ENCODE results near the gene TKTL1.
A peak's percentile ranks its signal among the peaks of the same experiment; 100 is the strongest.

The TKTL1 gene

DNA sequence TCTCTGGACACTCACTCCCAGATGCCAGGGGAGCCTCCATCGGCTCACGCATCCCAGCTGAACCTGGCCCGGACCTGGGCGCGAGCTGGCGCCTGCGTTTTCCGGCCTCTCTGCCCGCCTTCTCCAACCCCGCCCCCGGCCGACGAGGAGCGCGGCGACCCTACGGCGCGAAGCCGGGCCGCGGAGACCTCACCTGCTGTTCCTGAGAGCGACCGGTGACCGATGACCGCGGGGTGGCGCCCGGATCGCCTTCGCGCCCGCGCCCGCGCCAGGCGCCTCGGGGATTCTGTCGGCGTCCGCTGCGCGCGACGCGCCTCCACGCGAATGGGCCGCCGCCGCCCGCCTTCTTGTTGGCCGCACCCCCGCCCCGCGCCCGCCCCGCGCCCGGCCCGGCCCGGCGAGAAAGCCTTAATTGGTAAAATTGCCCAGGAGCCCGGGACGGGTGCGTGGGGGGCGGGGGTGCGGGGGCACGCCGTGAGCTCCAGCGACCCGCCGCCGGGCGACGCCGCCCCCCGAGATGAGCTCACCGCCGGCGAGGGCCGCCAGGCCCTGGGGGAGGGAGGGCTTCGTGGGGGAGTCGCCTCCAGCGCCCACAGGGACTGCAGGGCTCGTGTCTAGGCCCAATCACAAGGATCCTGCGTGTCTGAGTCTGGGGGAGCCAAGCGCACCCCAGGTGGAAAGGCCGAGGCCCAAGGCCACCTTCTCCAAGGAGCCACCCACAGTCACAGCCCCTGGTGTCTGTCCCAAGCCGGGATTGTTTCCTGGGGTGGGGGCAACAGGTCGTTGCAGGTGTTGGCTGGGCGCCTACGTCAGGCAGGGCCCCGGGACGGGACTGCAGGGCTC lies 78.9 kb downstream of the TKTL1 start, which contains the start of gene FLNA:
Gene FLNA, minus strand, starts transcription at position 322 of the 843 bp plus-strand sequence. CDS start 3,389 bp downstream, outside the sequence.
- no peak for DNase-seq (ENCODE audit: low spot score)

DNA sequence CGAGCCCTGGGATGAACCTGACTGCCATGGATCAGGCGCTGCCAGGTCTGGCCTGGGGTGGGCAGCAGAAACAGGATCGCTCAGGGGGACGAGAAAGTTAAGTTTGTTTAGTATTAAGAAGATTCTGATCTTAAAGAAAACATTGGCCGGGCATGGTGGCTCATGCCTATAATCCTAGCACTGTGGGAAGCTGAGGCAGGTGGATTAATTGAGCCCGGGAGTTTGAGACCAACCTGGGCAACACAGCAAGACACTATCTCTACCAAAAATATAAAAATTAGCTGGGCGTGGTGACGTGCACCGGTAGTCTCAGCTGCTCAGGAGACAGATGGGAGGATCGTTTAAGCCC lies 79.5 kb downstream of the TKTL1 start:
- no peak for DNase-seq (ENCODE audit: low spot score)

GRCh38 chrX:154376774-154377173 lies 81.2 kb downstream of the TKTL1 start:
- no peak for DNase-seq (ENCODE audit: low spot score)

DNA sequence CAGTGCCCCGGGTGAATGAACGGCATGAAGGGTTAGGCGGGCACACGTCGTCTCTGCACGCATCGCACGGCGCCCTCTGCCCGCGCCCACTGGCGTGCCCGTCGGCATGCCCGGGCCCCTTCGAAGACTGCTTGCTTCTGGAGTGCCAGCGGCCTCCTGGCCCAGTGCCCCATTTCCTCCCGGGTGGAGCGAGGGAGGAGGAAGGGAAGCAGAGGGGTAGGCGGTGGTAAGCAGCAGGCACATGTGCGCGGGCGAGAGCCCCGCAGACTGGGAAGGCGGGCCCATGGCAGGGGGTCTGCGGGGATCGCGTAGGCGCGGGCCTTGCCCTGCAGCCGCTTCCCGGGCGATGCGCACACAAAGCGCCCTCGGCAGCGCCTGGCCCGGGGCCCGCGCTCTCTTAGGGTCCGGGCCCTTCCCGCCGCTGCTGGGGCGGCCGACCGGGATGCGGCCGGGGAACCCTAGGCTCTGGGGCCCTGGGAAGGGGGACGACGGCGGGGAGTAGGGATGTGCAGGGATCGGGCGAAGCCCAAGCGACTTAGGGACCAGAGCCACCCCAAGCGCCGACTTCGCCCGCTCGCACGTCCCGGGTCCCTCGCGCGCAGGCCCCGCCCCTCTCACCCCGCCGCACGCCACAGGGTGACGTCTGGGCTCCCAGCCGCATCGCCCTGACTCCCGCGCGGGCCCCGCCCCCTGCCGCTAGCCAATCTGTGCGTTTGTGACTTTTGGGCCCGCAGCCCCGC lies 82.6 kb downstream of the TKTL1 start:
- DNase-seq (ENCODE audit: low spot score): peak; percentile 44

GRCh38 chrX:154378799-154379568 lies 83.4 kb downstream of the TKTL1 start, which contains the start of gene EMD:
TSS of gene EMD (plus strand) at chrX:154379295. CDS start at chrX:154379485, 190 bp downstream.
- DNase-seq (ENCODE audit: low spot score): peak; percentile 97

DNA sequence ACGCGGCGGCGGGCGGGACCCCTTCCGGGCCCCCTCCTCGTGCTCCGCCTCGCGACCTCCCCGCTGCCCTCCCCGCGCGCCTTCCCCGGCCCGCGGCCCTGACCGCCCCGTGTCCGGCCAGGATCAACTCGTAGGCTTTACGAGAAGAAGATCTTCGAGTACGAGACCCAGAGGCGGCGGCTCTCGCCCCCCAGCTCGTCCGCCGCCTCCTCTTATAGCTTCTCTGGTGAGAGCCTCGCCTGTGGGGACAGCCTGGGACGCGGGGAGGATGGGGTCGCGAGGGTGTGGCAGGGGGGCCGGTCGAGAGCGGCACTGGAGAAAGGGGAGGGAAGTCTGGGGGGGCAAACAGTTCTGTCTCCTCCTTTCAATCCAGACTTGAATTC lies 84.0 kb downstream of the TKTL1 start:
- DNase-seq (ENCODE audit: low spot score): no peak
